ENCODE data around the gene ZFYVE27.

ZFYVE27 gene

DNA sequence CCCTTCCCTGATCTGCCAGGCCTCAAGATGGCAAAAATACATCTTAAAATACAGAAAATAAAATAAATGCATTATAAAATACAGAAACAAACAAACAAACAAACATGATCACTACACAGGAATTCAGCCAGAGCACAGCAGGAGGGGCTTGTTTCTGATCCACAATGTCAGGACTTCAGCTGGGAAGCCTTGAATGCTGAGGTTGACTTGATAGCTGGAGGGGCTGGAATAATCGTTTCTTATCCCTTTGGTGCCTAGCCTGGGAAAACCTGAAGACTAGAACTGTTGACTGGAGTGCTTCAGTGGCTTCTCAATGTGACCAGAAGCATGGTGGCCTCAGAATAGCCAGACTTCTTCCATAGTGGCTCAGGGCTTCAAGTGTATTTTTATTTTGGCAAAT, 32.6 kb upstream of the ZFYVE27 start:
- Histone ChIP-seq H2AFZ (ENCODE audit: low read depth, low read length) (no peak overlapping the region), H3K36me3 (replicated peaks; ENCODE audit: low read depth, low read length) (no peaks in the 10 kb centered on the region), H3K9ac (ENCODE audit: low read length) (no peak overlapping the region), H4K20me1 (ENCODE audit: insufficient read depth, low read length) (no peaks in the 10 kb centered on the region), H3K4me1 (ENCODE audit: low read length) (peaks cover 2% of the 10 kb centered on the region; the same call in 1 of the 2 replicates), H3K79me2 (ENCODE audit: low read length) (no peaks in the 10 kb centered on the region), H3K4me3 (ENCODE audit: low read length) (no peak overlapping the region), H3K27me3 (ENCODE audit: low read depth, low read length) (no peaks in the 10 kb centered on the region), H3K9me3 (ENCODE audit: insufficient read depth, low read length) (no peaks in the 10 kb centered on the region), H3K27ac (ENCODE audit: low read length) (no peak overlapping the region), H3K4me2 (ENCODE audit: low read length) (no peak overlapping the region)
- TF ChIP-seq CTCF (IDR thresholded peaks at IDR 0.05; ENCODE audit: low read depth, low read length), result no peak
- no peak for TF ChIP-seq EZH2phosphoT487 (IDR thresholded peaks at IDR 0.05; ENCODE audit: low read depth)

GRCh38 chr10:97705006-97705670, 31.8 kb upstream of the ZFYVE27 start:
- Histone ChIP-seq H3K4me3 (ENCODE audit: low read length) (no peak overlapping the region), H3K4me1 (ENCODE audit: low read length) (peaks cover 2% of the 10 kb centered on the region; the same call in 1 of the 2 replicates), H3K27ac (ENCODE audit: low read length) (no peak overlapping the region), H3K9me3 (ENCODE audit: insufficient read depth, low read length) (no peaks in the 10 kb centered on the region), H2AFZ (ENCODE audit: low read depth, low read length) (no peak overlapping the region), H3K27me3 (ENCODE audit: low read depth, low read length) (no peaks in the 10 kb centered on the region), H3K36me3 (replicated peaks; ENCODE audit: low read depth, low read length) (no peaks in the 10 kb centered on the region), H3K9ac (ENCODE audit: low read length) (no peak overlapping the region), H4K20me1 (ENCODE audit: insufficient read depth, low read length) (no peaks in the 10 kb centered on the region), H3K79me2 (ENCODE audit: low read length) (no peaks in the 10 kb centered on the region), H3K4me2 (ENCODE audit: low read length) (no peak overlapping the region)
- TF ChIP-seq CTCF (IDR thresholded peaks at IDR 0.05; ENCODE audit: low read depth, low read length) (no peak), EZH2phosphoT487 (IDR thresholded peaks at IDR 0.05; ENCODE audit: low read depth) (no peak)

GRCh38 chr10:97707134-97707861, 29.6 kb upstream of the ZFYVE27 start:
- TF ChIP-seq CTCF (IDR thresholded peaks at IDR 0.05; ENCODE audit: low read depth, low read length) (no peak), EZH2phosphoT487 (IDR thresholded peaks at IDR 0.05; ENCODE audit: low read depth) (no peak)
- Histone ChIP-seq H3K4me1 (ENCODE audit: low read length) (no peaks in the 10 kb centered on the region), H4K20me1 (ENCODE audit: insufficient read depth, low read length) (no peaks in the 10 kb centered on the region), H3K4me2 (ENCODE audit: low read length) (no peak overlapping the region), H3K4me3 (ENCODE audit: low read length) (no peak overlapping the region), H3K27me3 (ENCODE audit: low read depth, low read length) (no peaks in the 10 kb centered on the region), H3K9me3 (ENCODE audit: insufficient read depth, low read length) (no peaks in the 10 kb centered on the region), H3K36me3 (replicated peaks; ENCODE audit: low read depth, low read length) (no peaks in the 10 kb centered on the region), H3K27ac (ENCODE audit: low read length) (no peak overlapping the region), H3K9ac (ENCODE audit: low read length) (no peak overlapping the region), H2AFZ (ENCODE audit: low read depth, low read length) (no peak overlapping the region), H3K79me2 (ENCODE audit: low read length) (no peaks in the 10 kb centered on the region)

DNA sequence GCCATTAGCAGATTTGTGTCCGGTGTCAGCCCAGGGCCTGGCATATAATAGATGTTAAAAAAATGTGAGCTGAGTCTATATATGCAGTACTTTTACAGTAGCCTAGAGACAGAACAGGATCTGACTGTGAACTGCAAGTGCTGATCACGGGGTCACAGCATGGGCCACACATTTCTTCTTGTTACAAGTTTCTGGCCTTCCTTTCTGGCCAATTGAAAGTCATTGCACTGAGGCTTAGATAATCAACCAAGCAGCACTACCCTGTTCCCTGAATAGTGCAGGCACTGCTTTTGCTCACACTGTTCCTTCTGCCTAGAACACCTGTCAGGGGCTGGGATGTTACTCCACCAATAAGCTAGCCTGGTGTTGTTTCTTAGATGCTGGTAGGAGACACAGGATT, 28.8 kb upstream of the ZFYVE27 start:
- Histone ChIP-seq H3K79me2 (ENCODE audit: low read length) (no peaks in the 10 kb centered on the region), H3K27me3 (ENCODE audit: low read depth, low read length) (no peaks in the 10 kb centered on the region), H4K20me1 (ENCODE audit: insufficient read depth, low read length) (no peaks in the 10 kb centered on the region), H3K4me2 (ENCODE audit: low read length) (no peak overlapping the region), H3K36me3 (replicated peaks; ENCODE audit: low read depth, low read length) (no peaks in the 10 kb centered on the region), H3K9ac (ENCODE audit: low read length) (no peak overlapping the region), H3K4me1 (ENCODE audit: low read length) (no peaks in the 10 kb centered on the region; the same call in 1 of the 2 replicates), H3K27ac (ENCODE audit: low read length) (no peak overlapping the region), H3K9me3 (ENCODE audit: insufficient read depth, low read length) (no peaks in the 10 kb centered on the region), H2AFZ (ENCODE audit: low read depth, low read length) (no peak overlapping the region), H3K4me3 (ENCODE audit: low read length) (no peak overlapping the region)
- TF ChIP-seq CTCF (IDR thresholded peaks at IDR 0.05; ENCODE audit: low read depth, low read length) (no peak), EZH2phosphoT487 (IDR thresholded peaks at IDR 0.05; ENCODE audit: low read depth) (no peak)
